ENCODE data around the gene LONP1.

The LONP1 gene

DNA sequence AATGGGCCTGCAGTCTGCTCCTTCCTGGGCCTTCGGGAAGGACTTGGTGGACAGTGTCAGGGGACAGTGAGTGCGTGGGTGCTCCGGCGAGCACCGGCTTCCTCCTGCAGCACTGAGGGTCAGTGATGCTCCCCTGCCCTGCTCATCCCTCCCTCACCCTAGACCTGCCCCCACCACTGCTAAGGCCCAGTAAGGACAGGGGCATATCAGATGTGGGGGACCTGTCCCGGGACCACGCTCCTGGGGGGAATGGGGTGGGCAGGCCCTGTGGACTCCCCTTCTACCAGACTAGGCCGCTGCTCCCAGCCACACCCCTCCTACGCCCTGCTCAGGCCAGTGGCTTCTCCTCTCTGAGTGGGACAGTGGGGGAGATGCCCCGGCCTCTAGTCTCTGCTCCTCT lies 42.8 kb downstream of the LONP1 start:
- no peak for FAIRE-seq

DNA sequence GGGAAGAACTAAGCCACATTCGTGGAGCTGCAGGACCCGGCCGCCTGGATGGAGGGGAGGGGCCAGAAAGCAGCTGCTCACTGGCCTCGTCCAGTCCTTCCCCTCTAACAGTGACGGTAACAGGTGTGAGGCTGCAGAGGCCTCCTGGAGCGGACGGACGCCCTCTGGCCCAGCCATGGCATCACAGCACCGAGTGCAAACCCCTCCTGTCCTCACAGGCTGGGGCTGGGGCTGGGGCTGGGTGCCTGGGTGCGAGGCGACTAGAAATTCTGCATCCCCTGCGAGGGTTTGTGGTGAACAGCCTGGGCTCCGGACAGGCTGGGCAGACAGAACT lies 43.2 kb downstream of the LONP1 start:
- no peak for FAIRE-seq

GRCh38 chr19:5676105-5676771 lies 43.7 kb downstream of the LONP1 start:
- no peak for FAIRE-seq

- FAIRE-seq: no peak
Measured at GRCh38 chr19:5674714-5675113, 45.2 kb downstream of the LONP1 start.

GRCh38 chr19:5673752-5674151 lies 46.2 kb downstream of the LONP1 start:
- no peak for FAIRE-seq

- no peak for FAIRE-seq
Measured at GRCh38 chr19:5672708-5673459, 47.1 kb downstream of the LONP1 start.

GRCh38 chr19:5671600-5671999 lies 48.3 kb downstream of the LONP1 start:
- no peak for FAIRE-seq

GRCh38 chr19:5669212-5669611 lies 50.7 kb downstream of the LONP1 start:
- FAIRE-seq: no peak

- no peak for FAIRE-seq
Measured at GRCh38 chr19:5667751-5668271, 52.1 kb downstream of the LONP1 start.

- no peak for FAIRE-seq
Measured at GRCh38 chr19:5666921-5667610, 52.9 kb downstream of the LONP1 start.

GRCh38 chr19:5665781-5666513 lies 54.0 kb downstream of the LONP1 start:
- no peak for FAIRE-seq

GRCh38 chr19:5664515-5664914 lies 55.4 kb downstream of the LONP1 start:
- no peak for FAIRE-seq

DNA sequence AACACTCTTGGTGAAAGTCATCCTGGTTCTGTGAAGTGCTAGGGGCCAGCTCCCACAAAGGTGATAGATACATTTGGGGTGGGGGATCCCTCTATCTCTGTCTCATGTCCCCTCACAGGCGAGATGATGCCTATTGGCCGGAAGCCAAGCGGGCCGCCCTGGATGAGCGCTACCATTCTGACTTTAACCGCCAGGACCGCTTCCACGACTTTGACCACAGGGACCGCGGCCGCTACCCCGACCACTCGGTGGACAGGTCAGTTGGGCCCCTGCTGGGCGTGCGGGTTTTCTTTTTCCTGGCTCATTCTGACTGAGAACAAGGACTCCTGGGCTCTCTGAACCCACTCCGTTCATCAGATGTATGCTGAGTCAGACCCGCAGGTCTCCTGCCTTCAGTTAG lies 56.0 kb downstream of the LONP1 start:
- FAIRE-seq: no peak

- no peak for FAIRE-seq
Measured at GRCh38 chr19:5661483-5661882, 58.5 kb downstream of the LONP1 start.

DNA sequence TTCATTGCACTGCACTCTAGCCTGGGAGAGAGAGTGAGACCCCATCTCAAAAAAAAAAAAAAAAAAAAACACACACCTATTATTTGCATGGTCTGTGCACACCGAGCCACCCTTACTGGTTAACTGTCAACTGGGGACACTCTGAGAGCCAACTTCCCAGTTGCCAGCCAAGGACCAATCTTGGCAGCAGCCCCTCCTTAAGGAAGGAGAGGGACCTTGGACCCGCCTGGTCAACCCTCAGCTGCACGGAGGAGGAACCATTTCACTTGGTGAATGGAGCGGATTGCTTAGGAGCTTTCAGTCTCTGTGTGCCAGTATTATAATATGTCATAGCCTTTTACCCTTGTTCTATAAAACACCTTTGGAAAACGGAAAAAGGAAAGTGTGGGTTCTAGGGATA lies 64.5 kb downstream of the LONP1 start:
- FAIRE-seq: no peak

- no peak for FAIRE-seq
Measured at GRCh38 chr19:5654931-5655330, 65.0 kb downstream of the LONP1 start.

DNA sequence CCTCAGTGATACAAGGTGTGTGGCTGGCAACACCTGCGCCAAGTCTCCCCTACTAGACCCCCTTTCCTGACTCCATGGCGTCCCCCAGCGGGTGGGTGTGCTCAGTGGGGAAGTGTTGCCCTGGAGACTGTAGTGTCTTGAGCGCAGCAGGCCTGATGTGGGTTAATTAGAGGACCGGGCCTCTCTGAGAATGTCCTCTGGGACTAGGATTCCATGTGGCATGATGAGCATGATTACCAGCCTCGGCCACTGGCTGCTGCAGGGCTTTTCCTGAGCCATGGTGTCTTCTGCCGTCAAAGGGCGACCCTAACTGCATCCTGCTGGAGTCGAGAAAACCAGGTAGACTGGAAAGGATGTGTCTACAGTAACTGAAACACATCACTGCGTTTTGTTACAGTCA lies 67.7 kb downstream of the LONP1 start:
- FAIRE-seq: no peak

DNA sequence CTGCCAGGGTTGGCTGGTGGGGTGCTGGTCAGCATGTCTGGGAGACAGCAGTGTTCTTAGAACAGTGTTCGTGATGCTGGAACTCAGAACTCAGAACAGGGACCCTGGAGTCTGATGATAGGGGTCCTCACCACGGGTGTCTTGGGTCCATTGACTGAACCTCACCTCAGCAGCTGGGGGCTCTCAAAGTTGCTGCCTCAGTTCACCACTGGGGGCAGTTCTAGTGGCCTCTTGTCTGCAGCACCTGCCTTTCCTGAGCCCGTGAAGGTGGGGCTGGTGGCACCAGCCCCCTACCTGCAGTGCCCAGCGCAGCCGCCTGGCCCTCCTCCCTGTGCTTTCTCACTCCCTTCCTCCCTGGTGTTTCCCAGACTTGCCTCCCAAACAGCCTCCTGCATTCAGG lies 68.6 kb downstream of the LONP1 start:
- FAIRE-seq: no peak

- no peak for FAIRE-seq
Measured at GRCh38 chr19:5648464-5648863, 71.5 kb downstream of the LONP1 start.

DNA sequence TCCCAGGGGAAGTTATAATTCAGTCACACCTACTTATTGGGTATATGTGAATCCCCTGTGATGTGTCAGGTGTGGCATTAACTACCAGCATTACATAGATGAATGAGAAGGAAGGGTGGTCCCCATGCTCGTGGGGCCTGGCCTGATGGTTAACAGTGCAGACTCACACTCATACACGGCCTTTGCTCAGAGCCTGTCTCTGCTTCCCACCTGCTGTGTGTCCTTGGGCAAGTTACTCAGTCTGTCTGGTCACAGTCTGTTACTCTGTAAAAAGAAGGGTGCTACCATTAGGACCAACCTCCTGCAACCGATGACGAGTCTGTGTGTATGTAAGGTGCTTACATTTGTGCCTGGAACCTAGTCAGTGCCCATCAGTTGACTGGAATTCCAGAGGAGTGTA lies 73.2 kb downstream of the LONP1 start:
- FAIRE-seq: no peak

DNA sequence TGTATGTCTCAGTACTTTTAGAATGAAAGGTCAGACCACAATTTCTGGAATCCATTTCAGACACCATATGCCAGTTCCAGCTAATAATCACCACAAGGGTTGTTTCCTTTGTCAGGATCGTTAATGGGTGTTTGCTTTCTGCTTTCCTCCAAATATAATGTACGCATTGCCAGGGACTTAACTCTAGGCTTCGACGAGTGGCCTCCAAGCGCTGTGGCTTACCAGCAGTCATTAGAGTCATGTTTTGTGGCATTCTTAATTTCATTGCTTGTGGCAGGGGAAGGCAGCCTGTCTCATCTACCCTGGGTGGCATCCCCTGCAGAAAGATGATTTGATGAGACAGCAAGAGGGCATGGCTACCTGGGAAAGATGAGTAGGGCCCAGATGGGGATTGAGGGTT lies 74.5 kb downstream of the LONP1 start:
- FAIRE-seq: no peak

- no peak for FAIRE-seq
Measured at GRCh38 chr19:5644037-5644436, 75.9 kb downstream of the LONP1 start.

DNA sequence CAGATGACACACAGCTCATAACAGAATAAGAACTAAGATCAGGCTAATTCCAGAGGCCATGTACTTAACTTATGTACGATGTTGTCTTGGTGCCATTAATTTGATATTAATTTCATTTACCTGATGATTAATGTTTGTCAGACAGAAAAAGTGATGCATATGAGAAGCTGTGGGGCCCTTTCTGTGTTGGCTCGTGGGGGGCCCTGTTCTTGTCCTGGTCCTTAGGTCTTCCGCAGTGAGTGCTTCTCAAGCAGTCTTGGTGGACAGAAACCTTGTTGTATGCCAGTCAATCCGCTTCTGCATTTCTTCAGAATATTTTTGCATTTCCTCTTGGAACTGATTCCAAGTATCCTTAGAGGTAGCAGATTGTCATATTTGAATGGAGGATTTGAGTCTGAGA lies 76.9 kb downstream of the LONP1 start:
- no peak for FAIRE-seq
